DMS79 (cell line): ENCODE results near the gene PPIB.
"Not testable (repeated sequence)": the region's sequence is repeated elsewhere in the genome, so short reads cannot be mapped to it uniquely, and the experiment has no call there.

Experiments used
- DNase-seq: peaks from one replicate; lab custom pipeline; 2025; lab: John Stamatoyannopoulos, UW

PPIB gene

DNA sequence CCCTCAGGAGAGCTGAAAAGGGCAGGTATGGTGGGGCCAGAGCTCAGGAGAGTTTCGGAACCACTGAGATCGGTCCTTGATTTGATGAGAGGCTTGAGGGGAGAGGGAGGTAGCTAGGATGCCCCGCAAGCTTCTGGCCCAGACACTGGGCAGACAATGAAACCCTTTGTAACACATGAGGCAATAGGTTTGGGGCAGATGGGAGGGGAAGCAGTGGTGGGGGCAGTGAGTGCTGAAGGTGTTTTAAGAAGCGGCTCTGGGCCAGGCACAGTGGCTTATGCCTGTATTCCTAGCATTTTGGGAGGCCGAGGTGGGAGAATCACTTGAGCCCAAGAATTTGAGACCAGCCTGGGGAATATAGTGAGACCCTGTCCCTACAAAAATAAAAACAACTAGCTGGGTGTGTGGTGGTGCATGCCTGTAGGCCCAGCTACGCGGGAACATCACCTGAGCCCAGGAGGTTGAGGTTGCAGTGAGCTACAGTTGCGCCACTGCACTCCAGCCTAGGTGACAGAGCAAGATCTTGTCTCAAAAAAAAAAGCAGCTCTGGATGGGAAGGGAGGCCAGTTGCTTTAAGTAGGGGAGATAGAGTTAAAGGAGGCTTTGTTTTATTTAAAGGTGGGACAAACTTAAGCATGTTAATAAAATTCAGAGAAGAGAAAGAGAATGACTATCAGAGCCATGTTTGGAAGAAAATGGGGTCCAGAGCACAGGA lies 20.9 kb downstream of the PPIB start:
- DNase-seq, result no peak

DNA sequence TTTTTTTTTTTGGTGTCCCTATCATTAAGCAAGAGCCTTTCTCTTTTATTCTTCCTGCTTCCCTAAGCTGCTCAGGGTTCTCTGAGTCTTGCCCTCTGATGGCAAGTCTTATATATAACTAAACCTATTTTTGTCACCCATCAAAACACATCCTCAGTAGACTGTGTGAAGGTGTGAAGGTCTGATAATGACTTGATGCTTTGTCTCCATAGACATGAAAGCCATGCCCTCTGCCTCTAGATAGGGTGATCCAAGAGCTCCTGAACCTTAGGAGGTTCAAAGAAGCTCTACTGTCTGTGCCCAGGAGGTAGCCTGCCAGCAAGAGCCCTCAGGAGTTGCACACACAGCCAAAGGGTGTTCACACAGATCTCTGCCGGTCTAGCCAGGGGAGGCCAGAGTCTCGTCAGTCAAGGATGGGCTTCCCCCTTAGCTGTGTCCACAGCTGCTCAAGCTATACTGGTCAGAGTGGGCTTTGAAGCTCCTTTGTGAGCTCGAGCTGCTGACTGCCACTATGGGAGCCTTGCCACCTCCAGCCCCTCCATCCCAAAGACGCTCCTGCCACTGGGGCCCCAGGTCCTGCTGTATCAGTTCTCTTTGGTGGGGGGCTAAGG lies 24.4 kb downstream of the PPIB start:
- DNase-seq, result no peak

DNA sequence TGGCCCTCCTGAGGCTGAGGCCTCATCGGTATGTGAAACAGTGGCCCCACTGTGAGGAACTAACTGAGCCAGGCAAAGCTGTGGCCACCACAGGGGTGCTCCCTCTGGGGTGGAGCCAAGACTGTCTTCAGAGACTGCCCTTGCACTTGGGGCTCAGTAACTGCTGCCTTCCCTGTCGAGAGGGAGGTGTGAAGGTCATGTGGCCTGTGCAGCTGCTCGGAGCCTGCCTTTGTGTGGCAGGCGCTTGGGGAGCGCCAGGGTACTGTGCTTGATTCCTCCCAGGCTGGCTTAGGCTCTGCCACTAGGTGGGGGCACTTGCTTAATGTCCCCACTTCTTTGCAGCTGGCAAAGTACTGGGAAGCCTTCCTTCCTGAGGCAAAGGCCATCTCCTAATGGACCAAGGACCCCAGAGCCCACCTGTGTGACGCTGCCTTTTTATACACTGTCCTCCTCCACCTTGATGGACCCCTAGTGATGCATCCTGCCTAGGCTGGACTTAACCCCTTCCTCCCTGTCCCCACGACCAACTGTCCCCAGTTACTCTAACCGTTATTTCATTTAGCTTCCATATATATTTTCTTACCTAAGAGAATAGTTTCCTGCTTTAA lies 25.5 kb downstream of the PPIB start:
- DNase-seq, result no peak

DNA sequence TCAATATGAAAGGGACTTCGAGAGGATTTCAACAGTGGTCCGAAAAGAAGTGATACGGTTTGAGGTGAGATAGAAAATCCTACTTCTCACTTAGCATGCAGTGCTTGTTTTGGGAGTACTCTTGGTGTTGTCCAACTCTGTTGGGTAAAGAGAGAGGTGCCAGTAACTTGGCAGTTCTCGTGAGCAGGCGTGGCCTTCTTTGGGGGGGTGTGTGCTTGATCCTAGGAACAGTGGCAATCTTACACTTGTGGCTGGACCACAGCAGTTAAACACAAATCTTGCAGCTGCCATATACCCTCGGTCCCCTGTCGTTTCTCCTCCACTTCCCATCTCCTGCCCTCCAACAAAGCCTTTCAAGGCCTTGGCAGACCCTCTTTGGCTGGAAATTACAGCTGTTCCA lies 26.5 kb downstream of the PPIB start:
- no peak for DNase-seq

DNA sequence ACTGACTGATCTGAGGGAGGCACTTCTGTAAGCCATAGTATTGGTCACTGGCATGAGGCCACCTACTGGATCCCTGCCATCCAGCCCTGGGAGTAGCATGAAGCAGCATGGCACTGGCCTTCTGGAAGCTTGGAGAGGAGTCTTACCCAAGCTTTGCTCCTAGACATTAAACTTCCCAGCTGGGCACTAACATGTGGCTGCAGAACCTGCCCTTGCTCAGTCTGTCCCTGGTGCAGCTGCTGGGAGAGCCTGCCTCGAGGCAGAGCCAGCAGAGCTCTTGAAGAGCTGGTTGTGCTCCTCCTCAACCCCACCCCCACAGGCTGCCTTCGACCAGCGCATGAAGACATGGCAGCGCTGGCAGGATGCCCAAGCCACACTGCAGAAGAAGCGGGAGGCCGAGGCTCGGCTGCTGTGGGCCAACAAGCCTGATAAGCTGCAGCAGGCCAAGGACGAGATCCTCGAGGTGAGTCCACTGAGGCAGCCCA lies 28.4 kb downstream of the PPIB start:
- DNase-seq, result peak; percentile 80

DNA sequence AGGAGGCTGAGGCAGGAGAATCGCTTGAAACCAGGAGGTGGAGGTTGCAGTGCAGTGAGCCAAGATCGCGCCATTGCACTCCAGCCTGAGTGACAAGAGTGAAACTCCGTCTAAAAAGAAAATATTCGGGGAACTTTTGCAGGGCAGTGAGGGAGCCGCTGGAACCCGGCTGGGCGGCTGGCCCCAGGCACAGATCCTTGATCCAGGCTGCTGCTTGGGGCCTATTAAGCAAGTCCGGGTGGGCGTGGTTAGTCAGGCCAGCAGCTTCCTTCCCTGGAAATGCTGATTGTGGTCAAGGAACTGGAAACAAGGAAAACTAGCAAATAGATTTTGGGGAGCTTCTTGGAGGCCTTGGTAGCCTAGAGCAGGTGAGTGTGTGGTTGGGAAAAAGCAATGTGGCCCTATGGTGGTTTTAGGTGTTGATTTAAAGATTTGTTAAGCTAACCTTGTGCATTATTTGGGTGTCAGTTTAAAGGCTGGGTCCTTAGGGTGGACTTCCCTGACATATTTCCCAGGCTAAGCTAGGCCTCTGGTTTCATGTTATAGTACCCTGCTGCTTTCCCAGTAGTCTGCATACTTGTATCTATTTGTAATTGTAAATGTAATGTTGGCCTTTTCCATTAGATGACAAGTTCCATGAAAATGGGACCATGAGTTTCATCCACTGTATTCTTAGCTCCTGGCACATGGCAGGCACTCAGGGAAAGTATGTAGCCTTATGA lies 29.0 kb downstream of the PPIB start:
- no peak for DNase-seq

DNA sequence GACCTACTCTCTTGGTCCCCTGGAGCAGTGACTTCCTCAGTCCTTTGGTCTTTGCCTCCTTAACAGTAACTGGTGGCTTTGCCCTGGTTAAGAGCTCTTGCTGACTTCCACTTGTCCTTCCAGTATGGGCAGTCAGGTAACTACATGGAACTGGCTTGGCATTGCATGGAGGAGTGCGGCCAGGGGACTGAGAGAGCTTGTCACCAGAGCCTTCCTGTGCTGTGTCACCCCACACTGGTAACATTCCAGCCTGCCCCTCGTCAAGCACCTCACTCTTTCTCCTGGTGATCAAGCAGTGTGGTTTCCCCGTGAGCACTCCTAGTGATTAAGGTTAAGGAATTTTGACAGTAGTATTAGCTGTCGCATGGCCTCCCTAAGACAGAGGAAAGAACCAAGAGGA lies 30.6 kb downstream of the PPIB start:
- DNase-seq, result no peak

DNA sequence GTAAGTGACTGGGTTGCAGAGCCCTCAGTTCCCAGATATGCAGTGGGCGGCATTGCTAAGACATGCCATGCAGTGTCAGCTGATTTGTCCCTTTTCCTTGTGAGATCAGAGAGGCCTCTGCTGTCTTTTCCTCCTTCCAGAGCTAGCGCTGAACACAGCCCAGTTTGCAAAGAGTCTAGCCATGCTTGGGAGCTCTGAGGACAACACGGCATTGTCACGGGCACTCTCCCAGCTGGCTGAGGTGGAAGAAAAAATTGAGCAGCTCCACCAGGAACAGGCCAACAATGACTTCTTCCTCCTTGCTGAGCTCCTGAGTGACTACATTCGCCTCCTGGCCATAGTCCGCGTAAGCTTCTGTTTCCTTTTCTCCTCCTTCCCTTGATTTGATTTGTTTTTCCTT lies 31.3 kb downstream of the PPIB start:
- no peak for DNase-seq

DNA sequence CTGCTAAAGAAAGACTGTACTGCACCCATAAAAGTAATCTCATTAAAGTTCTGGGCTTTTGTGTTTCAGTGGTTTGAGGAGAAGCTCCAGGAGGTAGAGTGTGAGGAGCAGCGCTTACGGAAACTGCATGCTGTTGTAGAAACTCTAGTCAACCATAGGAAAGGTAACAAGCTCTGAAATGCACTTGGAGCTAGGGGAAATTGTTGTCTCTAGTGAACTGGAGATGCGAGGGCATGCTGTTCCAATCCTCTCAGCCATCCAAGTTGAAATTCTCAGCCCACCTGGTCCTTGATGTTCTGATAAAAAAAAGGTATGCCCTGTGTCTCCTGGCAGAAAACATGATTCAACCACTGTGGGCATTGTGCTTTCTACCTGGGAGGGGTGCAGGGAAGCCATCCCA lies 32.7 kb downstream of the PPIB start:
- no peak for DNase-seq

DNA sequence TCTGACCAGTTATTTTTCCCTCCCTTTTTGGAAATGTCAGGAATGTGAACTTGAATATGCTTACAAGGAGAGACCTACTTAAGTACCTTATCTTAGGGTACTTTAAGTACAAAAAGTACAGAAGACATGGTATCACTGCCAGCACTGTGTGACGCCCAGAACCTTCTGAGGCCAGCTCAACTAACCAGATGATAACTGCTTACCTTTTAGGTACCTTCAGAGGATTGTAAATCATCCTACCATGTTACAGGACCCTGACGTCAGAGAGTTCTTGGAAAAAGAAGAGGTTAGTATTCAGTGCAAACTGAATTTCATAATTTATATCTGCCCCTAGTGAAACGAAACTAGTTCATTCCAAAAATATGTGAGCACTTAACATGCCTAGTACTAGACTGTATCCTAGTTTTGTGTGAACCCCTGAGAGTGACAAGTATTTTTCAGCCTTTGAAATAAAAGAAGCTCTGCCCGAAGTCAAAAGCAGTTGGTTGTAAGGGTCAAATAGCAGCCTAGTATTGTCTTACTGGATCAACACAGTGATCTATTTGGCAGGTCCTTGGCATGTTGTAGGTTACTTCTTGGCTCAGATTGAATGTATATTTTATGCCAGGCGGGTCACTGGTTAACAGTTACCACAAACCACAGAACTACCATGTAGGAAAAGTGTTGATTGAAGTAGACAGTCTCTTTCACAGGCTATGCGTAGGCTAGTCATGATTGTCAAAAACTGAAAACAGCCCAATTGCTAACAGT lies 35.1 kb downstream of the PPIB start:
- DNase-seq, result no peak

DNA sequence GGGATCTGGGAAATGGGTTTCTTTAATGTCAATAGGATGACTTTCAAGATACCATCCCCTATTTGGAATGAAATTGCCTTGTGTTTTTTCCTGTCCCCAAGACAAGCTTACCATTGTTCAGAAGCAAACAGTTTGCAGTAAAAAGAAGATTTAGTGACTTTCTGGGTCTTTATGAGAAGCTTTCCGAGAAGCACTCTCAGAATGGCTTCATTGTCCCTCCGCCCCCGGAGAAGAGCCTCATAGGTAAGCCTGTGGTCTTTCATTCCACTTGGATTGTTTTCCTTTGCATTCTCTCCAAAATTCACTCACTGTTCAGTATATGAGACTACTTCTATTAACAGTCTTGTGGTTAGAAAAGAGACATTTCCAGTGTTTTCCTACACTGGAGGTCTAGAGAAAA lies 36.8 kb downstream of the PPIB start:
- DNase-seq, result no peak

DNA sequence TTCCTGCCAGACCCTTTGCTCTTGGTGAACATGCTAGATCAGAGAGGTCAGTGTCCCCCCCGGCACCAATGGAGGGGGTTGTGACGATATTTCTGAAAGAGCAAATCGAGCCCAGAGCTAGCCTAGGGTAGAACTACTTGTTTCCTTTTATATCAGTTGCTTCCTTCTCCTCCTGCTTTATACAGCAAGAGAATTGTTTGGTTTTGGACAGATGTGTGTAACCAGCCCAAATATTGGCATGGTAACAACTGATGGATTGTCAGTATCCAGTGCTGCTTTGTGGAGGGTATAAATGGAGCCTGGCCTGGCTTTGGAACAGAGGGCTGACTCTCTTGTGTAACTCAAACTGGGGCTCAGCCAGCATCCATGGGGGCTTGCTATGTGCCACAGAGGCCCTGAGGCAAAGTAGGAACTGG lies 39.9 kb downstream of the PPIB start:
- DNase-seq, result no peak

DNA sequence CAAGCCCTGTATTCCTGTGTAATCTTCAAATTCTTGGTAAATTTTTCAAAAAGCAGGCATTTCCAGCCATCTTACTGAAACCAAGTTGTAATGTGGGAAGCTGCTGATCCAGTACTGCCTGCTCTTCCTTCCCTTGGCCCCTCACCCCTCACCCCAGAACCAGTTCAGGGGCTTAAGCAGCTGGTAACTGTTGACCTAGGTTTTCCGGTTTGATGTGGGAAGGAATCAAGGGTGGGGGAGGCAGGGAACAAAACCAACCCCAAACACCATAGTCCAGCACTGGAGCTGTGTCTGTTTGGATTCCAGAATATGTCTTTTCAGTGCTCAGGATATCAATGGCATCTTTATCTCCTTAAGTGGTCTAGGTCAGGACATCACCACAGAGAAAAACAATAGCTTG lies 40.4 kb downstream of the PPIB start:
- DNase-seq, result no peak

DNA sequence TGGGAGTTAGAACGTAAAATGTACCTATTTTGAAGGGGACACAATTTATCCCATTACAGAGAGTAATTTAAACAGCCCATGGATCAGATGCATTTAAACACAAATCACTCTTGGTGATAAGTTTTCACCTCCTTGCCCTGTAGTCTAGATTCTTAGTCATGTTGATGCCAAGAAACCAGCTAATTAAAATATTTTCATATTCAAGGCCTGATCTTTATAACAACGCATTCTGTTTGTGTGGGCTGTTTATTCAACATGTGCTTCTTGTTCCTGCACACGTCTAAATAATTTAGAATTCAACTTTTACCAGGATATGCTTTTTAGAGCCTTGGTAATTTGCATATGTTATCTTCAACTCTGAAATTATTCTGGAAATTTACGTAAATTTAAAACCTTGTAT lies 41.2 kb downstream of the PPIB start:
- DNase-seq, result no peak

DNA sequence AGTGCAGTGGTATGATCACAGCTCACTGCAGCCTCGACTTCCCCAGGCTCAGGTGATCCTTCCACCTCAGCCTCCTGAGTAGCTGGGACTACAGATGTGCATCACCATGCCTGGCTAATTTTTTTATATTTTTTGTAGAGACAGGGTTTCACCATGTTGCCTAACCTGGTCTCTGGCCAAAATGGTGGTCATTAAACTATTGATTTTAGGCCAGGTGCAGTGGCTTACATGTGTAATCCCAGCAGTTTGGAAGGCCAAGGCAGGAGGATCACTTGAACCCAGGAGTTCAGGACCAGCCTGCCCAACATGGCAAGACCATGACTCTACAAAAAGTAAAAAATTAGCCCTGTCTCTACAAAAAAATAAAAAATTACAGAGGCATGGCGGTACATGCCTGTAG lies 42.5 kb downstream of the PPIB start:
- DNase-seq, result not testable (repeated sequence)

DNA sequence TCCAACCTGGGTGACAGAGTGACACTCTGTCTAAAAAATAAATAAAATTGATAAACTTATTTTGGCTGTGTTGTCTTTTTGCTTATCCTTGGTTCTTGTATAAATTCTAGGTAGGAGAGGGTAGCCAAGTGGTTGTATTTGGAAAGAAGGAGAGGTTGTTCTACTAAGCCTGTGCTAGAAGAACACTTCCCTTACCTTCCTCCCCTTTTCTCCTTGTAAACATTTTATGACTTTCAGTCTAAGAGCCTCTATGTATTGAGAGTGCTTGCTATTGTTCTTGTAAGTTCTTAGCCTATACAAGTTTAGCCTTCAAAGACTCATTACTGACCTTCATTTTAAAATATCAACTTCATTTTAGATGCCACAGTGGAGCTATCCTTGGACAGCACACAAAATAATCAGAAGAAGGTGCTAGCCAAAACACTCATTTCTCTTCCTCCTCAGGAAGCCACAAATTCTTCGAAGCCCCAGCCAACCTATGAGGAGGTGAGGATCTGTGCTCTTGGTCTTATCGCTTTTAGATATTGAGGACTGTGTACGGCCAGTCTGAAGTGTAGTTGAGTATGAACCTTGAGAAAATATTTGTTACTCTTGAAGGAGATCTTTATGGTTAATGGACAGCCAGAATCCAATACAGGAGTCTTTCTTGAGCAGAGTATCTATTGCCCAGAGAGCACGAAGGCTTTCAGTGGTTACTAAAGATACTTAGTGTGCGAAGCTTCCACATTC lies 44.9 kb downstream of the PPIB start:
- DNase-seq, result no peak

DNA sequence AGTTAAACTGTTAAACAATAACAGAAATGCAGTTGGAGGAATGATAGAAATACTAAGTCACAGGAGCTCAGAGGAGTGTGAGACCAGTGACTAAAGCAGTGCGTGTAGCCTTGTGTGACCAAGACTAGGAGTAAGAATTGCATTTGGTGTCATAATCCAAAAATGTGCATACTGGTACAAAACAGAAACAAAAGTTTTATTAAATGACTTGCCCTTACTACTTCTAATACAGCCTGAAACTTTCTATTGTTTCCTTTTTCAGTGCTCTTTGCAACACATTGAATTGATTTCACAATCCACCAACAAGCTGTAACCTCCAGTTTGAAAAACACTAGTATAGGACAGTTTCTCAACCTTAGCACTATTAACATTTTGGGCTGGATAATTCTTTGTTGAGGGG lies 49.9 kb downstream of the PPIB start:
- DNase-seq, result no peak

DNA sequence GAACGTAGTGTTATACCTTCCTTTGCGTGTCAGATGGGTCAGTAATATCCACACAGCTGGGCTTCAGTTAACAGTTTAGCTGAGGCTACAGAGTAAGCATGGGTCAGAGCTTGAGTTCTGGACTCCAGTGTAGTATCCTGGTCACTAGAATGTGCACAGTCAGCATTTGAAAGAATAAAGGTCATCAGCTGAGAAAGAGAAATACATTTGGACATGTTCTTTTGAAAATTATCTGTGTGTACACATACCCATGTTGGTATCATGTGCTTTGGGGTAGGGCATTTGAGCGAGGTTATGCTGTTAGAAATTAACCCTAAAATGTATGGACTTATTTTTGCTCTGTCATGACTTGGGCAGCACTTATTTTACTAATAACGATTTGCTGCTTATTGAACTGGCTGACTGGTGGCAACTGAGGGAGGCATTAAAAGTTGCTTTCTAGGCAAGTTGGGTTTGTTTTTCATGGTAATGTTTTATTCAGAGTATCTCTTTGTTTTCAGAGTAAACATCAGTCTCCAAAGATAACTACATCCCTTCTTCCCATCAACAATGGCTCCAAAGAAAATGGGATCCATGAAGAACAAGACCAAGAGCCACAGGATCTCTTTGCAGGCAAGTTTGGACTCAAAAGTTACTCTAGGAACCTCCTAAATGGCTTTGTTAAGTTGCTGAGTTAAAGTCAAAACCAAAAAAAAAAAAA lies 50.6 kb downstream of the PPIB start:
- no peak for DNase-seq

DNA sequence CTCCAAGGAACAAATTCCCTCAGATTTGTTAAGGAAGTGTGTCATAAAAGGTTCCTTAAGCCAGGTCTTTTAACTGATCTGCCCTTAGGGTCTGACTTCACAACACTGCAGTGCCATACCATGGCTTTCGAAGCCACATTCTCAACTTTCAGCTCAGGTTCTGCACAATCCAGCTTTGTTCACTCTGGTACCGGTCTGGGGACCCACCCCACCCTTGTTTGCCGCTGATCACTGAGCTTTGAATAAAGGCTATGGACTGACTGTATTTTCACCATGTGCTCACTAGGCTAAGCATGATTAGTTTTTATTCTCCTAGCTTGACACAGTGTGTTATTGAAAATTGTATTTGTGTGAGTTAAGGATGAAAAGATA lies 51.2 kb downstream of the PPIB start:
- DNase-seq, result no peak

DNA sequence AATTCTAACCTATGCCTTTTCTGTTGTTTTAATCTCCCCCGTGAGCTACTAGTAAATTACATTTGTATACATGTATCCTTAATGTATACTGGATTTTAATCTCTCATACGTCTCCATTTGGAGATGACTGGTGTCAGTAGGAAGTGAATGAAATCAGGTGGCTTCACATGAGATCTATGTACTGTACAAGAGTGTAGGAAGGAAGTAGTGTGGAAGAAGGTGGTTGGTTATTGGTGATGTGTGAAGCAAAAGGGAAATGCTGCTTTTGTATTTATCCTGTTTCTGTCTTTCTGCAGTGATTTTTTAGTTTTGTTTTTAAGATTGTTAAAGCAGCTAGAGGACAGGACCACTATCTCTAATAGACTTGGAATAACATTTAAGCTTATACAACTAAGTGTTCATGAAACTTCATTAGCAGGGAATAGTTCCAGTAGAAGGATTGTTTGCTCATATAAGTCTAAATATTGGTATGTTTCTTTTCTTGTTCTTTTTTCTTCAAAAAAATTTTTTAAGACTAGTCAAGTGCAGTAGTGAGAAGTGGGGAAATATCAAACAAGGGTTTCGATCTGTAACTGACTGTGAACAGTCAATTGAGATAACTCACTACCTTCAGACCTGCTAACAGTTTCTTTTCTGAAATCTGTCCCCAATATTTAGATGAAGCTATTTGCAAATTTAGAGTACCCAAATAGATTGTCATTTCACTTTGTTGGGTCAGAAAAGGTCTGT lies 51.7 kb downstream of the PPIB start:
- no peak for DNase-seq
